Activated CD4-positive, alpha-beta memory T cell treated with anti-CD3 and anti-CD28 coated beads, Interleukin-2, amount 10 ng/mL, durations not matched to agents 7 days and 5 days (primary cell): Measurements from ENCODE around the gene CBFA2T3. TPM values are rescaled to one million over a fixed set of nuclear protein-coding genes. Genes with fewer than 3 reads are reported as not detected.
"Not testable (repeated sequence)": the region's sequence is repeated elsewhere in the genome, so short reads cannot be mapped to it uniquely, and the experiment has no call there.

Source experiments
- CTCF ChIA-PET: fragments of 350-600 bp; sonication (Branson Sonifier 250); formaldehyde crosslinking; loops from one replicate; lab custom pipeline; 2021; ENCODE audit warnings: antibody characterized with exemption, inconsistent platforms; lab: Charles Lee
- POLR2A ChIA-PET: fragments of 350-600 bp; sonication (Branson Sonifier 250); formaldehyde crosslinking; loops from one replicate; lab custom pipeline; 2021; ENCODE audit warnings: antibody characterized with exemption; lab: Charles Lee
- DNase-seq: peaks from one replicate; pipeline ENCODE4 v3.0.0-alpha.2; 2020
- H3K27ac Mint-ChIP-seq: one replicate; pipeline ENCODE4 v1.8.0; 2021; ENCODE audit warnings: mild to moderate bottlenecking, mixed read lengths
- H3K27me3 Mint-ChIP-seq: one replicate; pipeline ENCODE4 v1.8.0; 2021; ENCODE audit warnings: mixed read lengths
- H3K36me3 Mint-ChIP-seq: one replicate; pipeline ENCODE4 v1.8.0; 2021; ENCODE audit warnings: low read depth, mixed read lengths
- H3K4me1 Mint-ChIP-seq: one replicate; pipeline ENCODE4 v1.8.0; 2021; ENCODE audit warnings: mixed read lengths
- H3K4me3 Mint-ChIP-seq: one replicate; pipeline ENCODE4 v1.8.0; 2021; ENCODE audit warnings: mild to moderate bottlenecking, mixed read lengths
- H3K9me3 Mint-ChIP-seq: one replicate; pipeline ENCODE4 v1.8.0; 2021; ENCODE audit warnings: mixed read lengths
- total RNA-seq, 2 experiments: library from RNA; stranded (reverse); gene quantifications; one replicate each; pipeline ENCODE4 v1.2.3, GENCODE V29; 2021

CBFA2T3 gene
- total RNA-seq, 2 experiments from 2014 or later, result not detected

DNA sequence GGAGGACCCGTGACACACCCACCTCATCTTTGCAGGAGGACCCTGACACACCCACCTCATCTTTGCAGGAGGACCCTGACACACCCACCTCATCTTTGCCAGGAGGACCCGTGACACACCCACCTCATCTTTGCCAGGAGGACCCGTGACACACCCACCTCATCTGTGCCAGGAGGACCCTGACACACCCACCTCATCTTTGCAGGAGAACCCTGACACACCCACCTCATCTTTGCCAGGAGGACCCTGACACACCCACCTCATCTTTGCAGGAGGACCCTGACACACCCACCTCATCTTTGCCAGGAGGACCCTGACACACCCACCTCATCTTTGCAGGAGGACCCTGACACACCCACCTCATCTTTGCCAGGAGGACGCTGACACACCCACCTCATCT, 31.8 kb upstream of the CBFA2T3 start:
- DNase-seq, POLR2A ChIA-PET, H3K4me3 Mint-ChIP-seq, H3K36me3 Mint-ChIP-seq, H3K9me3 Mint-ChIP-seq, CTCF ChIA-PET, H3K27ac Mint-ChIP-seq, H3K4me1 Mint-ChIP-seq: not testable (repeated sequence)
- H3K27me3 Mint-ChIP-seq, result peaks cover 15% of the 10 kb centered on the region

DNA sequence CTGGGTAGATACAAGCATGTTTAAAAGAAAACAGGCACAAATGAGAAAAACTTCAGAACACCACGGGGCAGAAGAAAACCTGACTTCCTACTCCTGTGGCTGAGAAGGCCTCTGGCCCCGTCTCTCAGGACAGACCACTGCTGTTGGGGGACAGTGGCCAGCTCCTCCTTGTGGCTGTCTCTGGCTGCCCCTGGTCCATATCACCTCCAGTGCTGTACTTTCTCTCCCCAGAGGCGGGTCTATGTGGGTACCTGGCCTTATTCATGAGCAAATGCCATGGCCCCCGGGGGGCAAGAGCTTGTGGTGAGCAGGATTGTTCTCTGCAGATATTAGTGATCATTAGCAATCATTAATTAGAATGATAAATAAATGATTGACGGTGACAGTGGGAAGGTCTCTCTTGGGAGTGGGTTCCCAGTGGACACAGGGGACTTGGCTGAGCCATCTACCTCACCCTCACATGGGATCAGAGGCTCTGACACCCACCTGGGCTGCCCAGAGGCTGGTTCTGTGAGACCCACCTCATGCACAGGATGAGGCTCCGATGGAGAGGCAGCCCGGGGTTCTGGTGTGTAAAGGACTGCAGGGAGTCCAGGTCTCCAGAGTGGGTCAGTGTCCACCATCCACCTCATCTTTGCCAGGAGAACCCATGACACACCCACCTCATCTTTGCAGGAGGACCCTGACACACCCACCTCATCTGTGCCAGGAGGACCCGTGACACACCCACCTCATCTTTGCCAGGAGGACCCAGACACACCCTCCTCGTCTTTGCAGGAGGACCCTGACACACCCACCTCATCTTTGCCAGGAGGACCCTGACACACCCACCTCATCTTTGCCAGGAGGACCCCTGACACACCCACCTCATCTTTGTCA, 30.6 kb upstream of the CBFA2T3 start:
- Mint-ChIP-seq H3K27ac (no peak overlapping the region), H3K4me3 (no peak overlapping the region), H3K4me1 (no peaks in the 10 kb centered on the region), H3K36me3 (no peaks in the 10 kb centered on the region), H3K27me3 (peaks cover 16% of the 10 kb centered on the region), H3K9me3 (peaks cover 6% of the 10 kb centered on the region)
- ChIA-PET CTCF (no interaction called here), POLR2A (no interaction called here)
- no peak for DNase-seq

DNA sequence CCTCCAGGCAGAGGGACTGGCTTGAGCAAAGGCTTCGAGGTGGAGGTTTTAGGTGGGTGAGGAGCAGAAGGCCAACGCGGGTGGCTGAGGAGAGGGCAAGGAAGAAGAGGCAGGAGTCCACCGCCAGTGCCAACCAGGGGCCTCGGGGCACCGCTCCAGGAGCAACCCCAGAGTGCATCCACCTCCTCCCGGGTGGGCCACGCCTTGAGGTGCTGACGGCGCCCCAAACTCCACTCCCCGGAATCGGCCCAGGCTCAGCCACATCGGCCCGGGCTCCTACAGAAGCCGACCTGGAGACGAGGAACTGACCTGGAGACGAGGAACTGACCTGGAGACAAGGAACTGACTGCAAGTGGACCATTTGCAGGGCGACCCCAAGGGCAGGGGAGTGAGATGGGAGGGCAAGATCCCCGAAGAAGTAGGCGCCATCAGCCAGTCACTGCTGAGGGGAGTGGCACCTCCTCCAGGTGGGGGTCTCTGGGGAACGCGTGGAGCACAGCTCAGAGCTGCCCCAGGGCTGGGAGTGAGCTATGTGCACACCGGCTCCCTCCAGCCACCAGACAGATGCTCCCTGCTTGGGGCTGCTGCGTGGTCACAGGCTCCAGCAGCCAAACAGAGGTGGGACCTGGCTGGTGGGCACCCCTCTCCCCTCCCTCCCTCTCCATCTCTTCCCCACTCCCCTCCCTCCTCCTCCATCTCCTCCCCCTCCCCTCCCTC, 29.2 kb upstream of the CBFA2T3 start:
- Mint-ChIP-seq H3K4me3 (no peak overlapping the region), H3K27me3 (peaks cover 16% of the 10 kb centered on the region), H3K4me1 (no peaks in the 10 kb centered on the region), H3K27ac (no peak overlapping the region), H3K36me3 (no peaks in the 10 kb centered on the region), H3K9me3 (peaks cover 6% of the 10 kb centered on the region)
- DNase-seq, result no peak
- POLR2A ChIA-PET, result no interaction called here
- CTCF ChIA-PET, result no interaction called here

DNA sequence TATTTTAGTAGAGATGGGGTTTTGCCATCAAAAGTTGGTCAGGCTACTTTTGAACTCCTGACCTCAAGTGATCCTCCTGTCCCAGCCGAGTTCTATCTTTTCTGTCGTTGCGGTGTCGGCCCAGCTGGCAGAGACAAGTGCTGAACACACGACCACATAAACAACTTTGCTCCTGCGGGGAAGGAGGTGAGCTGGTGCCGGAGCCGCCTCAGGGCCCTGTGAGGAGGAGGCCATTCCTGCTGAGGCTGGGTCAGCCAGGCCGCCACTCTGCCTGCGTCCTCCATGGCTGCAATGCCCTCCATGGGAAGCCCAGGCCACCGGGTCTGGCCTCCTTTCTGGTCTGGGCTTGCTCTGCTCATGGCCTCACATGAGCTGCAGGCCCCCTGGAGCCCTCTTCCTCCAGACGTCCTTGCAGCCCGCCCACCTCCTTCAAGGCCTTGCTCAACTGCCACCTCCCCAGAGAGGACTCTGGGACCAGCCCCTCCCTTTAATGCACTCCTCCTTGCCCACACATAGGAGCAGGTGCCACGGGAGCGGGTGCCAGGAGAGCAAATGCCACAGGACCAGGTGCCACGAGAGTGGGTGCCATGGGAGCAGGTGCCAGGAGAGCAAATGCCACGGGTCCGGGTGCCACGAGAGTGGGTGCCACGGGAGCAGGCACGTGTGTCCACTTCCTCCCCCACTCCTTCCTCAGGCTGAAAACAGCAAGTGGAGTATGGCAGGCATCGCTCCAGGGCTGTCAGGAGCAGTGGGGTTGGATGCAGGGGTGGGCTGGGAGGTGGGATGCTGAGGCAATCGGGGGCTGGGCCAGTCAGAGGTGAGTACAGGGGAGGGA, 28.4 kb upstream of the CBFA2T3 start:
- CTCF ChIA-PET, result no interaction called here
- H3K27ac Mint-ChIP-seq, result no peak overlapping the region
- H3K4me3 Mint-ChIP-seq, result no peak overlapping the region

DNA sequence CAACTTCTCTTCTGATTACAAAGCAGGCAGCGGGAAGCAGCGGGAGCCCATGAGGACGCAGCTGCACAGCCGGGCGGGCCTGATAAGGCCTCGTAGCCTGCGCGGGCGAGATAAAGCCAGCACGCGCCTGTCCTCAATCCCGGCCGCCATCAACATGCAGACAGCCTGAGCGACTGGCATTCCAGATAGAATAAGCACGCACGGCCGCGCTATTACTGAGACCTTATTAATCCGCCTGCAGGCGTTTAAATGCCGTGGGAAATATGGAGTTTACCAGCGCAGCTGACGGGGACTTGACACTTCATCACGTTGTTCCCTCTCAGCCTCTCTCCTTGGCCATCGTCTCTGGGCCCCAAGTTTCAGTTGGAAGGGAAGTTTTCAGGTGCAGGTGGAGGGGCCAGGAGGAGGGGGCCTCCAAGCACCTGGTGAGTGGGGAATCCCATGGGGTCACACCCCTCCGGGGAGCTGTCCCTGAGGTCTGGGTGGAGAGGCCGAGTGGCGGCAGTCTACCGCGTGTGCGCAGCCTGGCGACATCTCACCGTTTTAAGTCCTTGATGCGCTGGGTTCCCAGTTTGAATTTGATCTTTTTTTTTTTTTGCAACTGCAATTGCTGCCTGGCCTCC, 27.3 kb upstream of the CBFA2T3 start:
- Mint-ChIP-seq H3K4me3 (no peak overlapping the region), H3K4me1 (peaks cover 4% of the 10 kb centered on the region), H3K27ac (no peak overlapping the region), H3K36me3 (no peaks in the 10 kb centered on the region), H3K9me3 (peaks cover 6% of the 10 kb centered on the region), H3K27me3 (peaks cover 19% of the 10 kb centered on the region)
- ChIA-PET CTCF (no interaction called here), POLR2A (no interaction called here)
- DNase-seq, result no peak

More for the DNA sequence above, 28.4 kb upstream of the CBFA2T3 start:
- DNase-seq, result no peak
- H3K4me1 Mint-ChIP-seq, result no peaks in the 10 kb centered on the region
- no peaks in the 10 kb centered on the region for H3K36me3 Mint-ChIP-seq
- peaks cover 6% of the 10 kb centered on the region for H3K9me3 Mint-ChIP-seq
- POLR2A ChIA-PET, result no interaction called here
- H3K27me3 Mint-ChIP-seq, result peaks cover 16% of the 10 kb centered on the region

DNA sequence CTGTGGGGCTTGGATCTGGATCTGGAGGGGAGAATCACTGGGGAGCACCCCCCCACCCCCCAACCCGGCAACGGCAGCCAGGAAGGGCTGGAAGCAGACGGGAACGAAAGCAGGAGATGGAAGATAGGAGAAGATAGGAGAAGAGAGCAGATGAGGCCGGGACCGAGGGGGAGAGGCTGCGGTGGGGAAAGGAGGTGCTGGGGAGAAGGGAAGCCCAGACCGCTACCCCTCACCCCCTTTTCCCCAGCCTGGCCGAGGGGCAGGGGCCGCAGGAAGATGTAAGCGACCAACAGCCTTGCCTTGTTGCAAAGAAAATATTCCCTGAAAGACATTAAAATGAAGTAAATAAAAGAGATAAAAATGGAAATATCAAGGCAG, 26.8 kb upstream of the CBFA2T3 start:
- Mint-ChIP-seq H3K4me1 (peaks cover 8% of the 10 kb centered on the region), H3K36me3 (peaks cover 5% of the 10 kb centered on the region), H3K4me3 (no peak overlapping the region), H3K9me3 (peaks cover 10% of the 10 kb centered on the region), H3K27ac (no peak overlapping the region), H3K27me3 (peaks cover 19% of the 10 kb centered on the region)
- CTCF ChIA-PET, result no interaction called here
- POLR2A ChIA-PET, result no interaction called here
- DNase-seq, result no peak

DNA sequence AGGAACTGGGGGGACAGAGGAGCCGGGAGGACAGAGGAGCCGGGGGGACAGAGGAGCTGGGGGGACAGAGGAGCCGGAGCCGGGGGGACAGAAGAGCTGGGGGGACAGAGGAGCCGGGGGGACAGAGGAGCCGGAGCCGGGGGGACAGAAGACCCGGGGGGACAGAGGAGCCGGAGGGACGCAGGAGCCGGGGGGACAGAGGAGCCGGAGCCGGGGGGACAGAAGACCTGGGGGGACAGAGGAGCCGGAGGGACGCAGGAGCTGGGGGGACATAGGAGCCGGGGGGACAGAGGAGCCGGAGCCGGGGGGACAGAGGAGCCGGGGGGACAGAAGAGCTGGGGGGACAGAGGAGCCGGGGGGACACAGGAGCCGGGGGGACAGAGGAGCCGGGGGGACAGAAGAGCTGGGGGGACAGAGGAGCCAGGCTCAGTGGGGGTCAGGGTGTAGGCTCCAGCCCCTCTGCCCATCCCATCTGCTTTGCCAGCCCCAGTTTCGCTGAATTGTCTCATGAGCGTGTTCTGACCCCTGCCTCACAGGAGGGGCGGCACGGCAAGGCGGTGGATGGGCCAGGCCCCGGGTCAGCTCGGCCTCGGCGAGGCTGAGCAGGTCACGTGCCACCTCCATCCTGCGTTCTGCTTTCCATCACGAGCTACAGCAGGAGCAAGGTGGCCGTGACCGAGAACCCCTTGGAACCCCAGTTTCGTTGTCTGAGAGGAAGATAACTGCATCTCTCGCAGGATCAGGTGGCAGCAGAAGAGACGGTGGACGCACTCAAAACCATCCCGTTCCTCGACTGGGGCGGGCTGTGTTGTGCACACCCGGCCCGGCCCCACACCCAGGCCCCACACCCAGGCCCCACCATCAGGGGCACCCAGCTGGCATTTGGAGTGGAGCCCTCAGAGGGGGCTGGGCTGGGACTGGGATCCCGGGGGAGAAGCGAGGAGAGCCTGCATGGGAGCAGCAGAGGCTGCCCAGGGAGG, 26.1 kb upstream of the CBFA2T3 start:
- peaks cover 12% of the 10 kb centered on the region for H3K9me3 Mint-ChIP-seq
- POLR2A ChIA-PET, result no interaction called here
- CTCF ChIA-PET, result no interaction called here

DNA sequence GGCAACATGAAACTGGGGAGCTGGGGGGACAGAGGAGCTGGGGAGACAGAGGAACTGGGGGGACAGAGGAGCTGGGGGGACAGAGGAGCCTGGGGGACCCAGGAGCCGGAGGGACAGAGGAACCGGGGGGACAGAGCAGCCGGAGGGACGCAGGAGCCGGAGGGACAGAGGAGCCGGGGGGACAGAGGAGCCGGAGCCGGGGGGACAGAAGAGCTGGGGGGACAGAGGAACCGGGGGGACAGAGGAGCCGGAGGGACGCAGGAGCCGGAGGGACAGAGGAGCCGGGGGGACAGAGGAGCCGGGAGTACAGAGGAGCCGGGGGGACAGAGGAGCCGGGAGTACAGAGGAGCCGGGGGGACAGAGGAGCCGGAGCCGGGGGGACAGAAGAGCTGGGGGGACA, 25.1 kb upstream of the CBFA2T3 start:
- peaks cover 21% of the 10 kb centered on the region for H3K9me3 Mint-ChIP-seq

More for the DNA sequence above, 26.1 kb upstream of the CBFA2T3 start:
- no peak overlapping the region for H3K4me3 Mint-ChIP-seq
- no peak overlapping the region for H3K27ac Mint-ChIP-seq
- peaks cover 8% of the 10 kb centered on the region for H3K4me1 Mint-ChIP-seq
- H3K36me3 Mint-ChIP-seq, result peaks cover 5% of the 10 kb centered on the region
- no peak for DNase-seq
- peaks cover 19% of the 10 kb centered on the region for H3K27me3 Mint-ChIP-seq

DNA sequence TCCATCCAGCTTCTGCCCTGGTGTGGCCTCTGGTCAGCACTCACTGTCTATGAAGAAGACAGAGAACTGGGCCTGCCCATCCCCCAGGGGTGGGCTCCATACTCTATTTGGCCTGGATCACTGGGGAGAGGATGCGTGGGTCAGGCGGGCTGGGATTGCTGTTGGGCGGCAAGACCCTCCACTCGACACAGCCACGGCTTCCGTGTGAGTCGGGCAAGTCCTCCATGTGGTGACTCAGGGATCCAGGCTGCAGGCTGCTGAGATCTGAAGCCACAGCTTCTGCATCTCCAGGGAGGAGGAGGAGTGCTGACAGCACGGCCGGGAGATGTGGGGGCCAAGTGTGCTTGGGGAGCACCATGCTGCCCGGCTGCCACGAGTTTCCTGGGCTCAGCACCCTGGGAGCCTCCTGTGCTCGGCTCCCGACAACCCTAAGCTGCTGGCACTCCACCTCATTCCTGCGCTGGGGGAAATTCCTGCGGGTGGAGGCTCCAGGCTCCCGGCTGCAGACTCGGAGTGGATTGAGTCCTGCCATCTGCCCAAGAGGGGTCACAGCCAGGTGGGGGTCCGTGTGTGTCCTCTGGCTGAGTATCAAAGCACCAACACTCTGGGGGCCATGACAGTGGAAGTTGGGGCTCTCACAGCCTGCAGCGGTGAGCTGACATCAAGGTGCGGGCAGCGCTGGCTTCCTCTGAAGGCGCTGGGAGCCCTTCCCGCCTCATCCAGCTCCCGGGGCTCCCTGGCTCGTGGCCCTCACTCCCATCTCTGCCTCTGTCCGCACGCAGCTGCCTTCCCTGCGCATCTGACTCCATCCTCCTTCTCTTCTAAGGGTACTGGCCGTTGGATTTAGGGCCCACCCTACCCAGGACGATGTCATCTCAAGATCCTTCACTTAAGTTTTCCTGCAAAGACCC, 24.4 kb upstream of the CBFA2T3 start:
- Mint-ChIP-seq H3K27me3 (peaks cover 19% of the 10 kb centered on the region), H3K4me3 (no peak overlapping the region), H3K9me3 (peaks cover 24% of the 10 kb centered on the region), H3K4me1 (peaks cover 8% of the 10 kb centered on the region), H3K36me3 (peaks cover 11% of the 10 kb centered on the region), H3K27ac (no peak overlapping the region)
- POLR2A ChIA-PET, result no interaction called here
- no peak for DNase-seq
- CTCF ChIA-PET, result no interaction called here

More for the DNA sequence above, 25.1 kb upstream of the CBFA2T3 start:
- DNase-seq, H3K4me1 Mint-ChIP-seq, H3K4me3 Mint-ChIP-seq, POLR2A ChIA-PET, CTCF ChIA-PET, H3K27ac Mint-ChIP-seq: not testable (repeated sequence)
- Mint-ChIP-seq H3K36me3 (peaks cover 11% of the 10 kb centered on the region), H3K27me3 (peaks cover 19% of the 10 kb centered on the region)

DNA sequence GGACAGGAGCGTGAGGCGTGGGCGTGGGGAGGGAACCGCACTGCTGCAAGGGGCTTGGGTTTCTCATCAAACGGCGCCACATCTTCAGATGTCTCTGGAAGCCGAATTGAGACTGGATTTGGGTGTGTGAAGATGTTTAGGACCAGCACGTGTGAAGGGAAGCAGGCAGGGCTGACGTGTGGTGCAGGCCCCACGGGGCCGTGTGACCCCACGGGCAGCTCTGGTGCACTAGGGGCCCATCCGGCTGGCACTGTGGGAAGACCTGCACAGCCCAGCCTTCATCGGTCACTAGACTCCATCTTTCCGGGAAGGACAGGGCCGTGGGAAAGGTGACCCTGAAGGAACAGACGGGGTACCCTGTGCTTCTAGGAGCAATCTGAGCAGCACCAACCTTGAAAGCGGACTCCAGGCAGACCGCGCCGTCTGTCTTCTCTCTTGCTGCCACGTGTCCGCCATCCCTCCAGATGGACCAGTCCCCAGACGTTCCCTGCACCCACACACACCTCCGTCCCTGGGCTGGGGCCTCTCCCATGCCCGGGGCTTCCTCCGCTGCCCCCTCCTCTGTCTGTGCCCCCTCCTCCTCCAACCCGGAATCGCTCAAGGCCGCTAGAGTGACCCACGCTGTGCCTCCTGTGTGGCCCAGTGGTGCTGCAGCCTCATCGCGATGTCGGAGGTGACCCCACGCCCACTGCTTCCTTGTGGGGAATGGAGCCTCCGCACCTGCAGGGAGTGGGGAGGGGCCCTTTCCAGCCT, 23.4 kb upstream of the CBFA2T3 start:
- no peak for DNase-seq
- Mint-ChIP-seq H3K36me3 (peaks cover 11% of the 10 kb centered on the region), H3K27ac (no peak overlapping the region), H3K27me3 (peaks cover 19% of the 10 kb centered on the region), H3K4me3 (no peak overlapping the region), H3K4me1 (peaks cover 8% of the 10 kb centered on the region), H3K9me3 (peaks cover 24% of the 10 kb centered on the region)
- POLR2A ChIA-PET, result interaction anchor here (0.7 kb wide), 1 partner anchor 100 kb away, joined by 3 read pairs; no protein-coding TSS in a partner anchor
- CTCF ChIA-PET, result no interaction called here
